PC-3 (cell line): ENCODE data around the gene PAF1. TPM values are rescaled to one million over a fixed set of nuclear protein-coding genes. Genes with fewer than 3 reads are reported as not detected.

Experiments used
- ATAC-seq: fragments of 200-7000 bp; cut with Tn5 transposase; 2 replicates; pipeline ENCODE4 v1.9.1; 2020; ENCODE audit warnings: mild to moderate bottlenecking, moderate library complexity
- BruUV-seq: library from RNA; stranded (reverse); fragments of 400-500 nt; replicated peaks from 2 replicates; lab custom pipeline; 2021; lab: Mats Ljungman, UMichigan
- CTCF ChIA-PET: fragments of 300-600 bp; sonication (Branson Sonifier 250); formaldehyde crosslinking; loops from one replicate; lab custom pipeline; 2022; ENCODE audit warnings: antibody characterized with exemption; lab: Charles Lee
- POLR2A ChIA-PET: fragments of 300-600 bp; sonication (Branson Sonifier 250); formaldehyde crosslinking; loops from one replicate; lab custom pipeline; 2022; ENCODE audit warnings: antibody characterized with exemption; ENCODE audit not compliant: unreplicated experiment; lab: Charles Lee
- DNase-seq: peaks from one replicate; pipeline ENCODE4 v3.0.0-alpha.2; 2015
- H2AFZ ChIP-seq: fragments of 300-600 bp; sonication (generic); 2 replicates; pipeline ENCODE4 v1.6.0; 2016; ENCODE audit warnings: antibody characterized with exemption, low read length
- H3F3A ChIP-seq: fragments of 300-600 bp; sonication (generic); one replicate; pipeline ENCODE4 v1.6.0; 2017; ENCODE audit warnings: antibody characterized with exemption, low read length, control low read depth, mild to moderate bottlenecking; ENCODE audit not compliant: unreplicated experiment
- H3K27ac ChIP-seq: fragments of 300-600 bp; sonication (generic); 2 replicates; pipeline ENCODE4 v1.5.1; 2016; ENCODE audit warnings: mild to moderate bottlenecking, low read length
- H3K27me3 ChIP-seq: fragments of 300-600 bp; sonication (generic); 2 replicates; pipeline ENCODE4 v1.6.1; 2016; ENCODE audit warnings: low read length, mixed read lengths
- H3K36me3 ChIP-seq: fragments of 300-600 bp; sonication (generic); 2 replicates; pipeline ENCODE4 v1.6.1; 2016; ENCODE audit warnings: low read depth, mixed run types, low read length, mixed read lengths
- H3K4me1 ChIP-seq: fragments of 300-600 bp; sonication (generic); 2 replicates; pipeline ENCODE4 v1.5.1; 2016; ENCODE audit warnings: low read length; ENCODE audit not compliant: insufficient read depth
- H3K4me2 ChIP-seq: fragments of 300-600 bp; sonication (generic); 2 replicates; pipeline ENCODE4 v1.6.0; 2016; ENCODE audit warnings: low read length
- H3K4me3 ChIP-seq: fragments of 300-600 bp; sonication (generic); 2 replicates; pipeline ENCODE4 v1.5.1; 2016; ENCODE audit warnings: mild to moderate bottlenecking, low read length, mixed read lengths
- H3K79me2 ChIP-seq: fragments of 300-600 bp; sonication (generic); 2 replicates; pipeline ENCODE4 v1.6.1; 2017; ENCODE audit warnings: low read length, mixed read lengths
- H3K9ac ChIP-seq: fragments of 300-600 bp; sonication (generic); 2 replicates; pipeline ENCODE4 v1.6.0; 2016; ENCODE audit warnings: mild to moderate bottlenecking, low read length
- H3K9me2 ChIP-seq: fragments of 300-600 bp; sonication (generic); replicated peaks from 2 replicates; pipeline ENCODE4 v1.6.1; 2016; ENCODE audit warnings: mixed run types, low read length, mixed read lengths
- H3K9me3 ChIP-seq: fragments of 300-600 bp; sonication (generic); 2 replicates; pipeline ENCODE4 v1.6.1; 2016; ENCODE audit warnings: low read length, mixed read lengths
- H4K20me1 ChIP-seq: fragments of 300-600 bp; sonication (generic); 2 replicates; pipeline ENCODE4 v1.6.1; 2016; ENCODE audit warnings: low read length, mixed read lengths
- EZH2 ChIP-seq: fragments of 300-600 bp; sonication (generic); IDR thresholded peaks from one replicate; pipeline ENCODE4 v1.6.1; 2017; ENCODE audit warnings: antibody characterized with exemption, mild to moderate bottlenecking, low read length; ENCODE audit not compliant: unreplicated experiment
- EZH2phosphoT487 ChIP-seq: fragments of 300-600 bp; sonication (generic); IDR thresholded peaks from 2 replicates; pipeline ENCODE4 v1.6.1; 2018; ENCODE audit warnings: mild to moderate bottlenecking, antibody characterized with exemption, low read length, borderline replicate concordance
- intact Hi-C: fragments of 100-400 bp; cut with micrococcal nuclease; formaldehyde crosslinking; loops from 2 replicates; pipeline ENCODE4 v1.9.0; 2023
- total RNA-seq: library from RNA; depleted of rRNA; stranded (reverse); fragments of >200 nt; gene quantifications from 2 replicates; pipeline ENCODE4 v1.2.3, GENCODE V29; 2014
- TF ChIP-seq, protein P1 (sequence below): fragments of 300-600 bp; sonication (generic); conservative IDR thresholded peaks from 2 replicates; pipeline ENCODE4 v1.5.1; 2017; ENCODE audit warnings: antibody characterized with exemption, low read depth, mild to moderate bottlenecking, low read length

Gene PAF1
- total RNA-seq, 1 experiment from 2014 or later: 50.7 TPM

DNA sequence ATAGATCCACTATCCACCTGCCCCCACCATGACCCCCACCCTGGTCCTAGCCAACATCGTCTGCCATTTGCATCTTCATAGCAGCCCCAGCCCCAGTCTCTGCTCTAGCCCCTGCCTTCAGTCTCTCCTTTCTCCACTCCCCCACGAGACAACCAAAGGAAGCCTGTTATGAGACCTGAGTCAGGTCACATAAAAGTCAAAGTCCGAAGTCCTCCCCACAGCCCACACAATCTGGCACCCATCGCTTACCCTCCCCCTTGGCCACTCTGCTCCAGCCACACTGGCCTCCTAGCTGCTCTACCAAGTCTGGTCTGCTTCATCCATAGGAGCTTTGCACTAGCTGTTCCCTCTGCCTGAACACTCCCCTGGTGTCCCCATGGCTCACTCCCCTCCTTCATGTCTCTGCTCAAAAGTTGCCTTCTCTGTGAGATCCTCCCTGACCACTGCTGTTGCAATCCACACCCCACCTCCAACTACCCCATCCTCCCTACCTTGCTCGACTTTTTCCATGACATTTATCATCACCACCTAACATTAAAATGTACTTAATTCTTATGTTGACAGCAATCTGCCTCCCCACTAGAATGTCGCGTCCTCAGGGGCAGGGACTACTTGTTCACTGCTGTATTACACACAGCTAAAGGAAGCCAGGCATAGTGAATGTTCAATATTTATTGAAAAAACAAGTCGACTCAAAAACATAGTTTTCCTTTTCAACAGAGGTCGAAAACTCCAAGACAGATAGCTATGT is 20.4 kb upstream of the PAF1 start:
- CTCF ChIA-PET: interaction anchor here (1.0 kb wide), 1 partner anchor 9 kb away, joined by 3 read pairs; no protein-coding TSS in a partner anchor
- no peaks in the 10 kb centered on the region for H3K9me3 ChIP-seq
- H4K20me1 ChIP-seq: peaks cover 20% of the 10 kb centered on the region
- no TSS peak for BruUV-seq
- peaks cover 22% of the 10 kb centered on the region for H3K79me2 ChIP-seq
- intact Hi-C loops: loop anchor here (1.0 kb wide), 1 partner anchor 14 kb away; no protein-coding TSS in a partner anchor
- POLR2A ChIA-PET: no interaction called here
- peaks cover 31% of the 10 kb centered on the region for H3K4me1 ChIP-seq
- H3K4me3 ChIP-seq: peak overlapping the region; percentile 52
- H3K9me2 ChIP-seq: no peaks in the 10 kb centered on the region
- H3K27me3 ChIP-seq: no peaks in the 10 kb centered on the region
- ATAC-seq (no peak), DNase-seq (no peak)
- peak overlapping the region; percentile 83 for H3K27ac ChIP-seq
- H3K36me3 ChIP-seq: peaks cover 9% of the 10 kb centered on the region
- H3K9ac ChIP-seq: peak overlapping the region; percentile 79
- TF ChIP-seq EZH2 (no peak), EZH2phosphoT487 (no peak)
- TF ChIP-seq, protein P1, sequence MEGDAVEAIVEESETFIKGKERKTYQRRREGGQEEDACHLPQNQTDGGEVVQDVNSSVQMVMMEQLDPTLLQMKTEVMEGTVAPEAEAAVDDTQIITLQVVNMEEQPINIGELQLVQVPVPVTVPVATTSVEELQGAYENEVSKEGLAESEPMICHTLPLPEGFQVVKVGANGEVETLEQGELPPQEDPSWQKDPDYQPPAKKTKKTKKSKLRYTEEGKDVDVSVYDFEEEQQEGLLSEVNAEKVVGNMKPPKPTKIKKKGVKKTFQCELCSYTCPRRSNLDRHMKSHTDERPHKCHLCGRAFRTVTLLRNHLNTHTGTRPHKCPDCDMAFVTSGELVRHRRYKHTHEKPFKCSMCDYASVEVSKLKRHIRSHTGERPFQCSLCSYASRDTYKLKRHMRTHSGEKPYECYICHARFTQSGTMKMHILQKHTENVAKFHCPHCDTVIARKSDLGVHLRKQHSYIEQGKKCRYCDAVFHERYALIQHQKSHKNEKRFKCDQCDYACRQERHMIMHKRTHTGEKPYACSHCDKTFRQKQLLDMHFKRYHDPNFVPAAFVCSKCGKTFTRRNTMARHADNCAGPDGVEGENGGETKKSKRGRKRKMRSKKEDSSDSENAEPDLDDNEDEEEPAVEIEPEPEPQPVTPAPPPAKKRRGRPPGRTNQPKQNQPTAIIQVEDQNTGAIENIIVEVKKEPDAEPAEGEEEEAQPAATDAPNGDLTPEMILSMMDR: no peak
- peak overlapping the region; percentile 90 for H3K4me2 ChIP-seq
- no peak overlapping the region for H2AFZ ChIP-seq
- H3F3A ChIP-seq: no peaks in the 10 kb centered on the region

GRCh38 chr19:39410831-39411080 is 19.9 kb upstream of the PAF1 start:
- DNase-seq (no peak), ATAC-seq (no peak)
- Histone ChIP-seq H2AFZ (no peak overlapping the region), H3K79me2 (peaks cover 22% of the 10 kb centered on the region), H3K4me3 (peak overlapping the region; percentile 100; the same call in 1 of the 2 replicates), H3K9ac (peak overlapping the region; percentile 79), H3K4me2 (peak overlapping the region; percentile 90), H3K9me2 (no peaks in the 10 kb centered on the region), H3K9me3 (no peaks in the 10 kb centered on the region), H3K4me1 (peaks cover 36% of the 10 kb centered on the region), H3F3A (no peaks in the 10 kb centered on the region), H3K36me3 (peaks cover 9% of the 10 kb centered on the region), H4K20me1 (peaks cover 20% of the 10 kb centered on the region), H3K27ac (peak overlapping the region; percentile 83), H3K27me3 (no peaks in the 10 kb centered on the region)
- intact Hi-C loops: loop anchor here (1.0 kb wide), 1 partner anchor 13 kb away; no protein-coding TSS in a partner anchor
- TF ChIP-seq EZH2 (no peak), EZH2phosphoT487 (no peak)
- TF ChIP-seq, protein P1: no peak
- ChIA-PET CTCF (no interaction called here), POLR2A (no interaction called here)
- BruUV-seq: no TSS peak
